HepG2 (cell line): ENCODE results near the gene SLC29A1. TPM values are rescaled to one million over a fixed set of nuclear protein-coding genes. Genes with fewer than 3 reads are reported as not detected.

Experiments
- ESRRA ChIP-seq: sonication (generic); formaldehyde crosslinking; IDR thresholded peaks from 2 replicates; pipeline ENCODE4 v1.5.1; 2020; ENCODE audit warnings: mild to moderate bottlenecking, low read depth, missing genetic modification reagents
- GABPA ChIP-seq, 2 experiments: IDR thresholded peaks; 2 replicates each; pipeline ENCODE4 v1.6.1; 2011 to 2016; ENCODE audit warnings: low read depth in 2 of 2, low read length in 1 of 2, missing biosample characterization in 1 of 2, missing genetic modification characterization in 1 of 2
- RBM22 ChIP-seq: fragments of 200-400 bp; formaldehyde crosslinking; optimal IDR thresholded peaks from 2 replicates; pipeline ENCODE3; 2017; ENCODE audit warnings: mild to moderate bottlenecking, low read length, moderate library complexity
- SYNCRIP ChIP-seq: fragments of 200-400 bp; formaldehyde crosslinking; IDR thresholded peaks from 2 replicates; pipeline ENCODE4 v1.6.1; 2018; ENCODE audit warnings: mild to moderate bottlenecking, low read depth, low read length; ENCODE audit not compliant: insufficient read depth
- ZBTB38 ChIP-seq: sonication (generic); formaldehyde crosslinking; IDR thresholded peaks from 2 replicates; pipeline ENCODE4 v1.5.1; 2020; ENCODE audit warnings: mild to moderate bottlenecking, missing genetic modification reagents
- ZZZ3 ChIP-seq: sonication (generic); formaldehyde crosslinking; IDR thresholded peaks from 2 replicates; pipeline ENCODE4 v1.4.0; 2020; ENCODE audit warnings: missing genetic modification reagents, mild to moderate bottlenecking, borderline replicate concordance
- polyA plus RNA-seq, 8 experiments: library from polyadenylated mRNA; depleted of rRNA in 3 of 8; stranded (reverse) in 7 of 8; unstranded in 1 of 8; fragments of >200 nt; fragmentation: Illumina TruSeq in 4 of 8; extraction: Trizol in 4 of 8; gene quantifications; 2 replicates each; pipeline versions ENCODE4 v1.2.1 to v1.2.3, GENCODE V29; 2011 to 2016; ENCODE audit warnings: low read depth in 4 of 8, missing spikeins in 1 of 8, mixed read lengths in 1 of 8; ENCODE audit not compliant: insufficient read depth in 1 of 8
- total RNA-seq, 5 experiments: library from RNA; depleted of rRNA; stranded (reverse); fragments of >200 nt; fragmentation: Illumina TruSeq; extraction: Trizol; gene quantifications; 2 replicates each; pipeline ENCODE4 v1.2.3, GENCODE V29; 2016; ENCODE audit warnings: low read depth in 1 of 5
- TF ChIP-seq, protein P1 (sequence below): sonication (generic); formaldehyde crosslinking; IDR thresholded peaks from one replicate; pipeline ENCODE4 v1.5.1; 2020; ENCODE audit warnings: mild to moderate bottlenecking, missing genetic modification reagents; ENCODE audit errors: not compliant biosample characterization
- TF ChIP-seq, protein P2 (sequence below): sonication (generic); formaldehyde crosslinking; conservative IDR thresholded peaks from 2 replicates; pipeline ENCODE4 v1.8.0; 2022; ENCODE audit warnings: mild to moderate bottlenecking, moderate library complexity, missing genetic modification reagents
- TF ChIP-seq, protein P3 (sequence below): sonication (generic); formaldehyde crosslinking; IDR thresholded peaks from 2 replicates; pipeline ENCODE4 v1.4.0; 2020; ENCODE audit warnings: missing genetic modification reagents

Gene SLC29A1
- total and polyA plus RNA-seq, 2 of the 13 experiments (the other 11 are each of a cell fraction or from before 2014, with no cell fraction given) = 43.2 to 106 TPM

DNA sequence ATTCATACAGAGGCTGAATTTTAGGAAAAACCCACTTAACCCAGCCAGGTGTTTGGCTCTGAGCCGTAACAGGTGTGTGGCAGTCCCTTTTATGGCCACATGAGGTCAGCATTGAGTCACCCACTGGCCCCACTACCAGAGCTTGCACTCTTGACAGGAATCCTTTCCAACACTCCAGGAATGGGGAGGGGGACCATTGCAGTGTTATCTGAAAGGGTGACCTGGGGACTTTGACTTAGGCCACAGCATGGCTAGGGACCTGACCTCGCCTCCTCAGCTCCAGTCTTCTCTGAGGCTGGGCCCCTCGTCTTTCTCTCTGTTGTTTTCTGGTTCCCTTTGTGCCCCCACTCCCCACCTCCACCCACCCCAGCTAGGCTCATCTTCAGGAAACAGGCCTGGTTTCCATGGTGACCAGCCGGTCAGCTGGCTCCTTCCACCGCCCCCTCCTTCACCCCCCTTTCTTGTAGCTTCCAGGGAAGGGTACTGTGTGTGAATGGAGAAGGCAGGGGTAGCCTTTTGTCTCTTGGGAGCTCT lies 44.8 kb downstream of the SLC29A1 start (continued):
- TF ChIP-seq, protein P1, sequence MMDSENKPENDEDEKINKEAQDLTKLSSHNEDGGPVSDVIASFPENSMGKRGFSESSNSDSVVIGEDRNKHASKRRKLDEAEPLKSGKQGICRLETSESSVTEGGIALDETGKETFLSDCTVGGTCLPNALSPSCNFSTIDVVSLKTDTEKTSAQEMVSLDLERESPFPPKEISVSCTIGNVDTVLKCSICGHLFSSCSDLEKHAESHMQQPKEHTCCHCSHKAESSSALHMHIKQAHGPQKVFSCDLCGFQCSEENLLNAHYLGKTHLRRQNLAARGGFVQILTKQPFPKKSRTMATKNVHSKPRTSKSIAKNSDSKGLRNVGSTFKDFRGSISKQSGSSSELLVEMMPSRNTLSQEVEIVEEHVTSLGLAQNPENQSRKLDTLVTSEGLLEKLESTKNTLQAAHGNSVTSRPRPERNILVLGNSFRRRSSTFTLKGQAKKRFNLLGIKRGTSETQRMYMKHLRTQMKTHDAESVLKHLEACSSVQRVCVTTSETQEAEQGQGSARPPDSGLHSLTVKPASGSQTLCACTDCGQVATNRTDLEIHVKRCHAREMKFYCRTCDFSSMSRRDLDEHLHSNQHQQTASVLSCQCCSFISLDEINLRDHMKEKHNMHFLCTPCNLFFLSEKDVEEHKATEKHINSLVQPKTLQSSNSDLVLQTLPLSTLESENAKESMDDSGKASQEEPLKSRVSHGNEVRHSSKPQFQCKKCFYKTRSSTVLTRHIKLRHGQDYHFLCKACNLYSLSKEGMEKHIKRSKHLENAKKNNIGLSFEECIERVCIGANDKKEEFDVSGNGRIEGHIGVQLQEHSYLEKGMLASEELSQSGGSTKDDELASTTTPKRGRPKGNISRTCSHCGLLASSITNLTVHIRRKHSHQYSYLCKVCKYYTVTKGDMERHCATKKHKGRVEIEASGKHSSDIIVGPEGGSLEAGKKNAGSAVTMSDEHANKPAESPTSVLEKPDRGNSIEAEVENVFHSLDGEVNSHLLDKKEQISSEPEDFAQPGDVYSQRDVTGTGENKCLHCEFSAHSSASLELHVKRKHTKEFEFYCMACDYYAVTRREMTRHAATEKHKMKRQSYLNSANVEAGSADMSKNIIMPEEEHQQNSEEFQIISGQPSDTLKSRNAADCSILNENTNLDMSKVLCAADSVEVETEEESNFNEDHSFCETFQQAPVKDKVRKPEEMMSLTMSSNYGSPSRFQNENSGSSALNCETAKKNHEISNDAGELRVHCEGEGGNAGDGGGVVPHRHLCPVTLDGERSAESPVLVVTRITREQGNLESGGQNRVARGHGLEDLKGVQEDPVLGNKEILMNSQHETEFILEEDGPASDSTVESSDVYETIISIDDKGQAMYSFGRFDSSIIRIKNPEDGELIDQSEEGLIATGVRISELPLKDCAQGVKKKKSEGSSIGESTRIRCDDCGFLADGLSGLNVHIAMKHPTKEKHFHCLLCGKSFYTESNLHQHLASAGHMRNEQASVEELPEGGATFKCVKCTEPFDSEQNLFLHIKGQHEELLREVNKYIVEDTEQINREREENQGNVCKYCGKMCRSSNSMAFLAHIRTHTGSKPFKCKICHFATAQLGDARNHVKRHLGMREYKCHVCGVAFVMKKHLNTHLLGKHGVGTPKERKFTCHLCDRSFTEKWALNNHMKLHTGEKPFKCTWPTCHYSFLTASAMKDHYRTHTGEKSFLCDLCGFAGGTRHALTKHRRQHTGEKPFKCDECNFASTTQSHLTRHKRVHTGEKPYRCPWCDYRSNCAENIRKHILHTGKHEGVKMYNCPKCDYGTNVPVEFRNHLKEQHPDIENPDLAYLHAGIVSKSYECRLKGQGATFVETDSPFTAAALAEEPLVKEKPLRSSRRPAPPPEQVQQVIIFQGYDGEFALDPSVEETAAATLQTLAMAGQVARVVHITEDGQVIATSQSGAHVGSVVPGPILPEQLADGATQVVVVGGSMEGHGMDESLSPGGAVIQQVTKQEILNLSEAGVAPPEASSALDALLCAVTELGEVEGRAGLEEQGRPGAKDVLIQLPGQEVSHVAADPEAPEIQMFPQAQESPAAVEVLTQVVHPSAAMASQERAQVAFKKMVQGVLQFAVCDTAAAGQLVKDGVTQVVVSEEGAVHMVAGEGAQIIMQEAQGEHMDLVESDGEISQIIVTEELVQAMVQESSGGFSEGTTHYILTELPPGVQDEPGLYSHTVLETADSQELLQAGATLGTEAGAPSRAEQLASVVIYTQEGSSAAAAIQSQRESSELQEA = no peak
- TF ChIP-seq ESRRA (CRISPR knock-in tag) (0 out of 2 replicates have a peak, but pooled peaks have one; percentile 14), SYNCRIP (no peak), GABPA (IDR thresholded peaks at IDR 0.05; ENCODE audit: low read depth, low read length) (no peak), GABPA (CRISPR knock-in tag; IDR thresholded peaks at IDR 0.05; ENCODE audit: low read depth) (no peak), ZZZ3 (no peak), RBM22 (no peak), ZBTB38 (CRISPR knock-in tag) (no peak)
- TF ChIP-seq, protein P2, sequence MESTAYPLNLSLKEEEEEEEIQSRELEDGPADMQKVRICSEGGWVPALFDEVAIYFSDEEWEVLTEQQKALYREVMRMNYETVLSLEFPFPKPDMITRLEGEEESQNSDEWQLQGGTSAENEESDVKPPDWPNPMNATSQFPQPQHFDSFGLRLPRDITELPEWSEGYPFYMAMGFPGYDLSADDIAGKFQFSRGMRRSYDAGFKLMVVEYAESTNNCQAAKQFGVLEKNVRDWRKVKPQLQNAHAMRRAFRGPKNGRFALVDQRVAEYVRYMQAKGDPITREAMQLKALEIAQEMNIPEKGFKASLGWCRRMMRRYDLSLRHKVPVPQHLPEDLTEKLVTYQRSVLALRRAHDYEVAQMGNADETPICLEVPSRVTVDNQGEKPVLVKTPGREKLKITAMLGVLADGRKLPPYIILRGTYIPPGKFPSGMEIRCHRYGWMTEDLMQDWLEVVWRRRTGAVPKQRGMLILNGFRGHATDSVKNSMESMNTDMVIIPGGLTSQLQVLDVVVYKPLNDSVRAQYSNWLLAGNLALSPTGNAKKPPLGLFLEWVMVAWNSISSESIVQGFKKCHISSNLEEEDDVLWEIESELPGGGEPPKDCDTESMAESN (CRISPR knock-in tag) = no peak
- TF ChIP-seq, protein P3, sequence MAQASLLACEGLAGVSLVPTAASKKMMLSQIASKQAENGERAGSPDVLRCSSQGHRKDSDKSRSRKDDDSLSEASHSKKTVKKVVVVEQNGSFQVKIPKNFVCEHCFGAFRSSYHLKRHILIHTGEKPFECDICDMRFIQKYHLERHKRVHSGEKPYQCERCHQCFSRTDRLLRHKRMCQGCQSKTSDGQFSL (CRISPR knock-in tag) = no peak
